ENCODE results near the gene GUCA2A.

GUCA2A gene

DNA sequence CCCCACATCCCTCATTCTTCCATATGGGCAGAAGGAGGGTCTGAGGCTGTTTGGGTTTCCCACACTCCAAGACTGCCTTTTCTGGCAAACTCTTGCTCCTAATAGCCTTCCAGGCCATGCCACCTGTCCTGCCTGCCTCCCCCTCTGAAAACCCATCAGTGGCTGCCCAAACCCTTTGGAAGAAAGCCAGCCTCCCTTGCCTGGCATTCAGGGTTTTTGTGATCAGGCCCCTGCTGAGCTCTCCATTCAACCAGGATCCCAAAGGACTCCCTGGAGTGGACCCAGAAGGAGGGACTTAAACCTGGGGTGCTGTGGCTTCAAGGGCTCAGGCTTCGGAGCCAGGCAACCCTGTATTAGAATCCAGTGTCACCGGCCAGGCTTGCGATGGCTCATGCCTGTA, 4.2 kb upstream of the GUCA2A start:
- no peak overlapping the region for H3K27ac Mint-ChIP-seq
- H3K9me3 Mint-ChIP-seq, result no peaks in the 10 kb centered on the region
- DNase-seq (no peak), ATAC-seq (no peak)
- H3K4me3 Mint-ChIP-seq, result no peak overlapping the region
- H3K27me3 Mint-ChIP-seq, result no peaks in the 10 kb centered on the region
- peaks cover 10% of the 10 kb centered on the region for H3K4me1 Mint-ChIP-seq

GRCh38 chr1:42168391-42168670, 3.8 kb upstream of the GUCA2A start:
- Mint-ChIP-seq H3K9me3 (no peaks in the 10 kb centered on the region), H3K27me3 (peaks cover 4% of the 10 kb centered on the region)
- DNase-seq, result no peak

GRCh38 chr1:42167611-42168390, 3.3 kb upstream of the GUCA2A start:
- DNase-seq, result no peak
- Mint-ChIP-seq H3K4me3 (no peak overlapping the region), H3K4me1 (peaks cover 10% of the 10 kb centered on the region), H3K27ac (peak overlapping the region in 1 of 2 donors; percentile 23), H3K9me3 (no peaks in the 10 kb centered on the region), H3K27me3 (peaks cover 7% of the 10 kb centered on the region)
- no peak for ATAC-seq

More at GRCh38 chr1:42168391-42168670, 3.8 kb upstream of the GUCA2A start:
- ATAC-seq, result no peak
- H3K4me3 Mint-ChIP-seq, result no peak overlapping the region
- H3K27ac Mint-ChIP-seq, result peak overlapping the region in 1 of 2 donors; percentile 45
- peaks cover 10% of the 10 kb centered on the region for H3K4me1 Mint-ChIP-seq

DNA sequence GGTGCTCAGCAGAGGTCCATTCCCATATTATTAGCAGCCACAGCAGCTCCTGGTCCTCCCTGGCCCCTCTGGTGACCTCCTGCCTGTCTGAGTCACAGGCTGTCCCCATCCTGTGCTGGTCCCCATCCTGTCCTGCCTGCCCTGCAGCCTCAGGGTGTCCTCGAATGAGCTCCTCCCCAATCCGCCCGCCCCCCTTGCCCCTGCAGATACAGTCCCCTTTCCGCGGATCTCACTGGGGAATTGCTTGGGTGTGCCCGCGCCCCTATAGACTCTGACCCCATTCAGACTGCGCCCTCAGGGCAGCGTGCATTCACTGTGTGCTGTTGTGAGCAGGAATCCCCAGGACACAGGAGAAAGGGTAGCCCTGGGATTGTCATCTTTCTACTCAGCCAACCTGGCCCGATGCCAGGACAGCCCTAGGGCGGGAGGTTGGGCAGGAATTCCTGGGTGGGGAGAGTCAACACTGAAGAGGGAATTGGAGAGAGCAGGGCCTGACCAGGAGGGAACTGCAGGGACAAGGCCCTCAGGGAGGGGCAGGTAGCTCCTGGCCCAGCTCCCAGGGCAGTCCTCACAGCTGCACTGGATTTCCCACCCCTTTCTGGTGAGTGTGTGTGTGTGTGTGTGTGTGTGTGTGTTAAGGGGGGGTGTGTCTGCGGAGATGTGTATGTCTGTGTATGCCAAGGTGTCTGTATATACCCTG, 1.1 kb upstream of the GUCA2A start:
- Mint-ChIP-seq H3K27ac (no peak overlapping the region), H3K27me3 (peaks cover 19% of the 10 kb centered on the region), H3K9me3 (peaks cover 3 to 14% of the 10 kb centered on the region in 2 donors), H3K4me1 (no peaks in the 10 kb centered on the region), H3K4me3 (no peak overlapping the region)
- DNase-seq (no peak), ATAC-seq (no peak)

- no peaks in the 10 kb centered on the region for H3K4me1 Mint-ChIP-seq
- H3K27ac Mint-ChIP-seq, result no peak overlapping the region
- DNase-seq (no peak), ATAC-seq (no peak)
- no peak overlapping the region for H3K4me3 Mint-ChIP-seq
- peaks cover 31% of the 10 kb centered on the region for H3K27me3 Mint-ChIP-seq
- H3K9me3 Mint-ChIP-seq, result peaks cover 6 to 18% of the 10 kb centered on the region in 2 donors
Measured at GRCh38 chr1:42163536-42164503, 725 bp downstream of the GUCA2A start.

GRCh38 chr1:42163114-42163513, 1.4 kb downstream of the GUCA2A start:
- Mint-ChIP-seq H3K4me3 (no peak overlapping the region), H3K4me1 (peaks cover under 1% of the 10 kb centered on the region), H3K9me3 (peaks cover 6 to 18% of the 10 kb centered on the region in 2 donors), H3K27ac (no peak overlapping the region), H3K27me3 (peaks cover 31% of the 10 kb centered on the region)
- ATAC-seq (no peak), DNase-seq (no peak)

GRCh38 chr1:42162181-42162580, 2.4 kb downstream of the GUCA2A start:
- peaks cover 31% of the 10 kb centered on the region for H3K27me3 Mint-ChIP-seq
- DNase-seq (no peak), ATAC-seq (no peak)
- H3K4me1 Mint-ChIP-seq, result peaks cover 9% of the 10 kb centered on the region
- H3K9me3 Mint-ChIP-seq, result peaks cover 6 to 18% of the 10 kb centered on the region in 2 donors
- no peak overlapping the region for H3K4me3 Mint-ChIP-seq
- H3K27ac Mint-ChIP-seq, result no peak overlapping the region

DNA sequence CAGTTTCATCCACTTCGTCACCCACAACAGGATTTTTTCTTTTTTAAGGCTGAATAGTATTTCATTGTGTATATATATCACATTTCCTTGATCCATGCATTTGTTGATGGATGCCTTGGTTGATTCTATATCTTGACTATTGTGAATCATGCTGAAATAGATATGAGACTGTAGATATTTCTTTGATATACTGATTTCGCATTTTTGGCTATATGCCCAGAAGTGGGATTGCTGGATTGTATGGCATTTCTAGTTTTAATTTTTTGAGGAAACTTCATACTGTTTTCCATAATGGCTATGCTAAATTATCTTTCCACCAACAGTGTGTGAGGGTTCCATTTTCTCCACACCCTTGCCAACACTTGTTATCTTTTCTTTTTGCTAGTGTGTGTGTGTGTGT, 6.4 kb downstream of the GUCA2A start:
- ATAC-seq (no peak), DNase-seq (no peak)
- H3K4me3 Mint-ChIP-seq, result no peak overlapping the region
- peaks cover 6 to 18% of the 10 kb centered on the region in 2 donors for H3K9me3 Mint-ChIP-seq
- peaks cover 9% of the 10 kb centered on the region for H3K4me1 Mint-ChIP-seq
- H3K27me3 Mint-ChIP-seq, result peaks cover 25% of the 10 kb centered on the region
- no peak overlapping the region for H3K27ac Mint-ChIP-seq

DNA sequence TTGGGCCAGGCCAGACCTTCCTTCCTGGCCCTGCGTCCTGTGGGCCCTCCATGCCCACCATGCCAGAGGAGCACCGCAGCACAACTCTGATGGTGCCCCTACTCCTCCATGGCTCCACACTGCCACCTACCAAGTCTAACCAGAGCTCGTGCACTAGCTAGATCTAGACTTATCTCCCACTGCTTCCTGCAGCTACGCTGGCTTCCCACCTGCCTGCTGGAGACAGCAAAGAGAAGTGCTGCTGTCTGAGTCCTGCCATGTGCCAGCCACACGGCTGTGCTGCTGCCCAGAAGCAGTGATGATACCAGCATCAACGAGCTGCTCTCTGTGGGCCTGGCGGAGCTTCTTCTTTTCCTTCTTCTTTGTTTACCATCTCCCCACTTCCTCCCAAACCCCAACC, 6.9 kb downstream of the GUCA2A start:
- no peak overlapping the region for H3K27ac Mint-ChIP-seq
- peaks cover 6 to 18% of the 10 kb centered on the region in 2 donors for H3K9me3 Mint-ChIP-seq
- peak; percentile 33 for ATAC-seq
- H3K4me1 Mint-ChIP-seq, result peaks cover 9% of the 10 kb centered on the region
- peak overlapping the region in 1 of 2 donors; percentile 9 for H3K4me3 Mint-ChIP-seq
- peaks cover 24% of the 10 kb centered on the region for H3K27me3 Mint-ChIP-seq
- DNase-seq, result no peak

- peaks cover 9% of the 10 kb centered on the region for H3K4me1 Mint-ChIP-seq
Measured at GRCh38 chr1:42155362-42155761, 9.2 kb downstream of the GUCA2A start.

DNA sequence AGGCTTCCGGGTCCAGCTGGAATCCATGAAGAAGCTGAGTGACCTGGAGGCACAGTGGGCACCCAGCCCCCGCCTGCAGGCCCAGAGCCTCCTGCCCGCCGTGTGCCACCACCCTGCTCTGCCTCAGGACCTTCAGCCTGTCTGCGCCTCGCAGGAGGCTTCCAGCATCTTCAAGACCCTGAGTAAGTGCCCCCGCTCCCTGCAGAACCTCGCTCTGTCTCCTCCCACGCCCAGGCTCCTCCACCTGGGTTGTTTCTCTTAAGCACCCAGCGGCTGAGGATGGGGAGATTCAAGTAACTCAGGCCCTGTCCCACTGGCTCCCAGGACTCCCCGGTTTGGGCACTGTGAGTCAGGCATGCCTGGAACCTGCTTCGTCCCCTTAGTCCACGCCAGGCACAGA, 9.9 kb downstream of the GUCA2A start:
- H3K9me3 Mint-ChIP-seq, result no peaks in the 10 kb centered on the region
- DNase-seq (no peak), ATAC-seq (no peak)
- H3K4me1 Mint-ChIP-seq, result peaks cover 9% of the 10 kb centered on the region
- peaks cover 17% of the 10 kb centered on the region for H3K27me3 Mint-ChIP-seq
- no peak overlapping the region for H3K27ac Mint-ChIP-seq
- H3K4me3 Mint-ChIP-seq, result no peak overlapping the region

More at GRCh38 chr1:42155362-42155761, 9.2 kb downstream of the GUCA2A start:
- Mint-ChIP-seq H3K27ac (no peak overlapping the region), H3K9me3 (peaks cover under 1 to 2% of the 10 kb centered on the region in 2 donors), H3K4me3 (no peak overlapping the region), H3K27me3 (peaks cover 18% of the 10 kb centered on the region)
- ATAC-seq (no peak), DNase-seq (no peak)

GRCh38 chr1:42153624-42154023, 10.9 kb downstream of the GUCA2A start:
- no peak overlapping the region for H3K27ac Mint-ChIP-seq
- ATAC-seq (no peak), DNase-seq (no peak)
- no peak overlapping the region for H3K4me3 Mint-ChIP-seq
- H3K27me3 Mint-ChIP-seq, result peaks cover 10% of the 10 kb centered on the region
- peaks cover 9% of the 10 kb centered on the region for H3K4me1 Mint-ChIP-seq
- no peaks in the 10 kb centered on the region for H3K9me3 Mint-ChIP-seq

GRCh38 chr1:42152907-42153600, 11.5 kb downstream of the GUCA2A start, which contains the start of gene GUCA2B:
Gene GUCA2B, plus strand, starts transcription at chr1:42153410. Its CDS starts 41 bp downstream, at chr1:42153451.
- H3K4me3 Mint-ChIP-seq, result no peak within 1 kb of the TSS
- peaks cover 8% of the 10 kb centered on the region for H3K4me1 Mint-ChIP-seq
- no peak within 1 kb of the TSS for H3K27ac Mint-ChIP-seq
- no peak for ATAC-seq
- no peak for DNase-seq
- no peaks in the 10 kb centered on the region for H3K9me3 Mint-ChIP-seq
- H3K27me3 Mint-ChIP-seq, result peaks cover 10% of the 10 kb centered on the region

DNA sequence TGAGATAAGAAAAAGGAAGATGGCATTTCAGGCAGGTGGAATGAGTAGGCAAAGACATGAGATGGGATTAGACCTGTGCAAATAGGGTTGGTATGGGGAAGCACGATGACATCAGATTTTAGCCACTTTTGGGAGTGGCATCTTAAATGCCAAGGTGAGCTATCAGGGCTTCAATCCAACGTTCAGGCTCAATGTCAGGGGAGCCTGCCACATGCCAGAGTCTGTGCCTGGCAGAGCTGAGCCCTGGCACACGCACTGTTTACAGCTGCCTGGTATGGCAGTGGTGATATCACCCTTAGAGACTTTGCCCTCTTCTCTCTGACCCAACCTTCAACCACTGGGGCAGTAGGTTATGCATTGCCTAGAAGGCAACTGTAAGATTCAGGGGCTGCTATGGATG, 12.4 kb downstream of the GUCA2A start:
- no peaks in the 10 kb centered on the region for H3K9me3 Mint-ChIP-seq
- DNase-seq (no peak), ATAC-seq (no peak)
- H3K27ac Mint-ChIP-seq, result peak overlapping the region in 1 of 2 donors; percentile 83
- H3K27me3 Mint-ChIP-seq, result peaks cover 10% of the 10 kb centered on the region
- no peaks in the 10 kb centered on the region for H3K4me1 Mint-ChIP-seq
- no peak overlapping the region for H3K4me3 Mint-ChIP-seq

DNA sequence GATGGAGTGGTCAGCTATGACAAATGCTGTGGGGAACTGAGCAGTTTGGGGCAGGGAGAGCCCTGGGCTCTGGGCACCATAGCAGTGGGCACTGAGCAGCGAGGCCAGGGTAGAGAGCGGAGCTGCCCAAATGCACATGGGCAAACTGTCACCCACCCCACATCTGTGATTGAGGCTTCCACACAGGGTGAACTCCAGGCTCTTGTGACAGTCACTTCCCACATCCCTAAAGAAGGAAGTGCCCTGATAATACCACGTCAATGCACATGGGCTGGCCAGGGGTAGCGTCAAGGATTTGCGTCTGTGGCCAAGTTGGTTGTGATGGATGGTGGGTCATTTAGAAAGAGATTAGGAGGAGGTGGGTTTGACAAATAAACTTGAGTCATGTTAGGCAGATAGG, 13.9 kb downstream of the GUCA2A start:
- Mint-ChIP-seq H3K27me3 (peaks cover 10% of the 10 kb centered on the region), H3K4me3 (no peak overlapping the region), H3K9me3 (no peaks in the 10 kb centered on the region), H3K27ac (no peak overlapping the region), H3K4me1 (no peaks in the 10 kb centered on the region)
- DNase-seq, result no peak
- ATAC-seq, result no peak
